ENCODE data around the gene HES1.

HES1 gene

DNA sequence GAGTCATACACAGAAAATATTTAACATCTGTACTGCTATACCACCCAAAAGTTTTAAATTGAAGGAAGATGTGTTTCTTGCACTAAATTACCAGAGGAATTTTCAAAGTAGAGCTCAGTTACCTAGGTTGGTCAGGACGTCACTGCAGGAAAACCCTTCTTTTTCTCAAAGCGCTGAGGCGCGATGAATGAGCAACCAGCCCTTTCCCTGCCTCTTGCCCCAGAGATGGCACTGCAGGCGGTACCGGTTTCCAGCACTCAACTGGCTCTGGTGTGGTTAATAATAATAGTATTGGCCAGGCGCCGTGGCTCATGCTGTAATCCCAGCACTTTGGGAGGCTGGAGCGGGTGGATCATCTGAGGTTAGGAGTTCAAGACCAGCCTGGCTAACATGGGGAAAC is 49.3 kb downstream of the HES1 start:
- no peak for FAIRE-seq
- no peak for DNase-seq (ENCODE audit: extremely low spot score, insufficient read length, low read depth)

DNA sequence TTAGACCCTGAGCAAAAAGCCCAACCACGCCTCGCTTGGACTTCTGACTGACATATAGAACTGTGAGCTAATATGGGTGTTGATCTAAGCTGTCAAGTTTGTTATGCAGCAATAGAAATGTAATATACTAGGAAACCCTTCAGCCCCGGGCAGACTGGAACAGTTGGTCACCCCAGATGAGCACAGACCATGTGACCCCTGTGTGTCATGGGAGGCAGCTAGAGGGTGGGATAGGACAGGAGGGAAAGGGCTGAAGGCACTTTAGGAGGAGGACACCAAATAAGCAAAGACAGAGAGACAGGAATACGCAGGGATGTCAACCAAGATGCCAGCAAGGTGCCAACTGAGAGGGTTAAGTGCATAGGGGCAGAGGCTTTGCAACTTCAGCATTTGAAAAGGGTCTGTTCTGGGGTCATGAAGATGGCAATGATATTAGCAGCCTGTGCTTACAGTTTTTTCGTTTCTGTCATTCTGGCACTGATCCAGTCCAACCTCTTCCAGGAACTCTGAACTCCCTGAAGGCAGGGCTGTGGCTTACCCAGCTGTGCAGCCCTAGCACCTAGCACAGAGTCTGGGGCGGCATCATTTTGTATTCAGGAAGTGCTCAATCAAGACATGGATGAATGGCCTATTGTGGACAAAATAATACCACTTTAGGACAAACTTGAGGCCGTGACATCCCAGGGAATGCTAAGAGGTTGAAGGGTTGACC is 51.4 kb downstream of the HES1 start:
- FAIRE-seq (no peak), DNase-seq (ENCODE audit: extremely low spot score, insufficient read length, low read depth) (no peak)
